ENCODE measurements around the gene SIT1. TPM values are rescaled to one million over a fixed set of nuclear protein-coding genes. Genes with fewer than 3 reads are reported as not detected.
"Not testable (repeated sequence)": the region's sequence is repeated elsewhere in the genome, so short reads cannot be mapped to it uniquely, and the experiment has no call there.

Gene SIT1
- total RNA-seq, 1 donor from 2014 or later, result not detected

DNA sequence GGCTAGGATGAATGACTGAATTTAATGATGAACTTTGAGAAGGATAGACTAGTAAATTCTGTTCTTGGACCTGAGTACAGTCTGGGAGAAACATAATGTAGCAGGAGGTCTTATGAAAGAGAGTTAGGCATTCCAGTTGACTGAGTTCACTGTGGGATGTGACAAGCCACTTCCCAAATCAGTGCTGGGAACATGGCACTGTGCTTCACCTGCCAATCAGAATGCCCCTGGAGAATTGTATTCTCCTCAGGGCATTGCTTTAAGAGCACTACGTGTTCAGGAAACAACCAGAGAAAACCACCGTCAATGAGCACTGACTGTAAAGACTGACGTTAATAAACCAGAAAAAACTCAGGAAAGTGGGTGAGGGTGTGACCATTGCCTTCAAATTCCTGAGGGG lies 8.6 kb upstream of the SIT1 start:
- no peak for DNase-seq

DNA sequence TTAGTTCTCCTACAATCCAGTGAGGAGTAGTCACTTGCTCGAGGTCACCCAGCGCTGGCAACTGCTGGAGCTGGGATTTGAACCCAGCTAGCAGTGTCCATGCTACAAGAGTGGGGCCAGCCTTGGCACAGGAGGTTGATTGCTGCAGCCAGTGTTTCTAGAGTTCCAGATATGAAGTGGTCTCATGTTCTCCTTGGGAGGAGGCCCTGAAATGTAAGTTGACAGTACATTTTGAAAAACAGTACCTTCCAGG lies 8.2 kb upstream of the SIT1 start:
- no peak for DNase-seq

DNA sequence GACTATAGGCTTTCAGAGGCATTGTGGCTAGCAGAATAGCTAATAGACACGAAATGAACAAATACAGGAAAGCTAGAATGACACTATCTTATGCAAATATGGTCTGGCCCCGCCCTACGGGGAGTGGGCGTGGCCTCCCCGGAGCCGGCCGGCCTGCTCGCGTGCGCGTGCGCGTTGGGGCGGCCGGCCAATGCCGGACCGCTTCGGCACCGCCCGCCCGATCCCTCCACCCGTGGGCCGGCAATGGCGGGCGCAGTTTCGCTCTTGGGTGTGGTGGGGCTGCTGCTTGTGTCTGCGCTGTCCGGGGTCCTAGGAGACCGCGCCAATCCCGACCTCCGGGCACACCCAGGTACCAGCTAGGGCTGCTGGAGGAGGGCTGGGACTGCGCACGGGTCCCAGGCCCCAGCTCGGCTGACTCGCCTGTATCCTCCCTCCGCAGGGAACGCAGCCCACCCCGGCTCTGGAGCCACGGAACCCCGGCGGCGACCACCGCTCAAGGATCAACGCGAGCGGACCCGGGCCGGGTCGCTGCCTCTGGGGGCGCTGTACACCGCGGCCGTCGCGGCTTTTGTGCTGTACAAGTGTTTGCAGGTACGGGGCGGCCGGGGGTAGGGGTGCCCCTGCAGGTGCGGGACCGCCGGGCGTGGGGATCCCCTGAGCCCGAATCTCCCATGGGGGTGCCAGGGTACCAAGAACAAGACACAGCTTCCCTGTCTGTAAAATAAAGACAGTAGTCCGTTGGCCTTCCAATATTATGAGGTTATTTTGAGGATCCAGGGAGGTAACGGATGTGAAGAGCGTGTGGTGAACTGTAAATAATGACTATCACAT lies 7.6 kb upstream of the SIT1 start, which contains the start of gene CCDC107:
CCDC107 (plus strand) TSS at position 156 of the 831 bp plus-strand sequence; CDS start at position 244, 88 bp downstream.
- peak; percentile 72 for DNase-seq

DNA sequence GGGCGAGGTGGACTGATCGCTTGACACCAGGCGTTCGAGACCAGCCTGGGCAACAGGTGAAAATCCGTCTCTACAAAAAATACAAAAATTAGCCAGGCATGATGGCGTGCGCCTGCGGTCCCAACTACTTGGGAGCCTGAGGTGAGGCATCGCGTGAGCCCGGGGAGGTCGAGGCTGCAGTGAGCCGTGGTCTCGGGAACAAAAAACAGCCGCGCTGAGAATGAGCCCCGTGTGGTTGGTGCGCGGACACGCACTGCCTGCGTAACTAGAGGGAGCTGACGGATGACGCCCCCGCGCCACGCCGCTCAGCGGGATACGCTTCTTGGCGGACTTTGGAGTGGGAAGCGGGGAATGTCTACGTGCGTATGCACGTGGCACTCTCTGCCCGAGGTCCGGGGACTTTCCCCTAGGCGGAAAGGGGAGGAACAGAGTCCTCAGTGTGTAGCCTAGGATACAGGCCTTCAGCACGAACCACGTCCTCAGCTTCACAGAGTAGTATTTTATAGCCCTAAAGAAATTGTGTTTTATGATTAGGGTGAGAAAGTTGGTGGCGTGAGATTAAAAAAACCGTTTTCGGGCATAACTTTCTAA lies 6.9 kb upstream of the SIT1 start, which contains the start of gene RMRP:
RMRP (minus strand) TSS at position 474 of the 591 bp plus-strand sequence.
- DNase-seq, result peak; percentile 97

DNA sequence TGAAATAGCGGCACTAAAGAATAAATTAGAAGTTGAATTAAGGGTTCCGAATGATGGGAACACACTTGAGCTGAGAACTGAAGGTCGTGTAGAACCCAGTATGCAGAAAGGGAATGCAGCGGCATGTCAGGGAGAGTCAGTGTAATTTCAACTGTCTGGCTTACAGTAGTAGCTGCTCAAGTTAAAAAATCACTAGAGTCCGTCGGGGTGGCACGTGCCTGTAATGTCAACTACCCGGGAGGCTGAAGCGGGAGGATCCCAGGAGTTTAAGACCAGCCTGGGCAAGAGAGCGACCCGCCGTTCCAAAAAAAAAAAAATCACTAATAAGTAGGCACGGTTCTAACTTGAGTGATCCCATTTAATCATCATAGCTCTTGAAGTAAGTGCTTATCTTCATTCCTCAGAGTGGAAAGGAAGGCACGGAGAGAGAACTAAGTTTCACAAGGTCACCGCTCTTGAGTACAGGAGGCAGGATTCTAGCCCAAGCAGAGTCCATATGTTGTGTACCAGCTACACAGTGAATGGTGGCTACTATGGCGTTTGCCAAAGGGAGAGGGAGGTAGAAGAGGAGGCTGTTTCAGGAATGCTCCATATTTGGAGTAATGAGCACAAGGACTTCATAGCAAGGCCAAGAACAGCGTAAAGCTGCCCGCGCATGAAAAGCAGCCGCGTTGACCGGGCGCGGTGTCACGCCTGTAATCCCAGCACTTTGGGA lies 6.3 kb upstream of the SIT1 start:
- no peak for DNase-seq

DNA sequence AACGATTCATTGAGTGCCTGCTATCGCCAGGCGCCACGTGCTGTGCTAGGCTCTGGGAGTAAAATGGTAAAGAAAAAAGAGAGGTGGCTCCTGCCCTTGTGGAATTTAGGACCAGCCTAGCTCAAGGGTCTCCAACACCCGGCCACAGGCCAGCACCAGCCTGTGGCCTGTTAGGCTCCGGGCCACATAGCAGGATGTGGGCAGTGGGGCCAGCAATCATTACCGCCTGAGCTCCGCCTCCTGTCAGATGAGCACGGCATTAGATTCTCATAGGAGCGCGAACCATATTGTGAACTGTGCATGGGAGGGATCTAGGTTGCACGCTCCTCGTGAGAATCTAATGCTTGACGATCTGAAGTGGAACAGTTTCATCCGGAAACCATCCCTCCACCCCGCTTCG lies 5.6 kb upstream of the SIT1 start:
- DNase-seq, result no peak

DNA sequence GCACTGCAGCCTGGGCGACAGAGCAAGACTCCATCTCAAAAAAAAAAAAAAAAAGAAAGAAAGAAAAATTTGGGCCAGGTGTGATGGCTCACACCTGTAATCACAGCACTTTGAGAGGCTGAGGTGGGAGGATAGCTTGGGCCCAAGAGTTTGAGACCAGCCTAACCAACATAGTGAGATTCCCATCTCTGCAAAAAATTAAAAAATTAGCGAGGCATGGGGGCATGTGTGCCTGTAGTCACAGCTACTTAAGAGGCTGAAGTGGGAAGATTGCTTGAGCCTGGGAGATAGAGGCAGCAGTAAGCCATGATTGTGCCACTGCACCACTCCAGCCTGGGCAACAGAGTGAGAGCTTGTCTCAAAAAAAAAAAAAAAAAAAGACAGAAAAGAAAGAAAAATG lies 2.9 kb upstream of the SIT1 start:
- DNase-seq, result no peak

DNA sequence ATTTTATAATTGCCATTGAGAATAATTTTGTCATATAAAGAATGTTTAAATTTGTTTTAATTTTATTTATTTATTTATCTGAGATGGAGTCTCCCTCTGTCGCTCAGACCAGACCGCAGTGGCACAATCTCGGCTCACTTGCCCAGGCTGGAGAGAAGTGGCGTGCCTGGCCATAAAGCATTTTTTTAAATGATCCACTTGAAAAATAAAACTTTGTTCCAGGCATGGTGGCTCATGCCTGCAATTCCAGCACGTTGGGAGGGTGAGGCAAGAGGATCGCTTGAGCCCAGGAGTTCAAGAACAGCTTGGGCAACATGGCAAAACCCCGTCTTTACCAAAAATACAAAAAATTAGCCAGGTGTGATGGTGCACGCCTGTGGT lies 2.1 kb upstream of the SIT1 start:
- DNase-seq, result no peak

DNA sequence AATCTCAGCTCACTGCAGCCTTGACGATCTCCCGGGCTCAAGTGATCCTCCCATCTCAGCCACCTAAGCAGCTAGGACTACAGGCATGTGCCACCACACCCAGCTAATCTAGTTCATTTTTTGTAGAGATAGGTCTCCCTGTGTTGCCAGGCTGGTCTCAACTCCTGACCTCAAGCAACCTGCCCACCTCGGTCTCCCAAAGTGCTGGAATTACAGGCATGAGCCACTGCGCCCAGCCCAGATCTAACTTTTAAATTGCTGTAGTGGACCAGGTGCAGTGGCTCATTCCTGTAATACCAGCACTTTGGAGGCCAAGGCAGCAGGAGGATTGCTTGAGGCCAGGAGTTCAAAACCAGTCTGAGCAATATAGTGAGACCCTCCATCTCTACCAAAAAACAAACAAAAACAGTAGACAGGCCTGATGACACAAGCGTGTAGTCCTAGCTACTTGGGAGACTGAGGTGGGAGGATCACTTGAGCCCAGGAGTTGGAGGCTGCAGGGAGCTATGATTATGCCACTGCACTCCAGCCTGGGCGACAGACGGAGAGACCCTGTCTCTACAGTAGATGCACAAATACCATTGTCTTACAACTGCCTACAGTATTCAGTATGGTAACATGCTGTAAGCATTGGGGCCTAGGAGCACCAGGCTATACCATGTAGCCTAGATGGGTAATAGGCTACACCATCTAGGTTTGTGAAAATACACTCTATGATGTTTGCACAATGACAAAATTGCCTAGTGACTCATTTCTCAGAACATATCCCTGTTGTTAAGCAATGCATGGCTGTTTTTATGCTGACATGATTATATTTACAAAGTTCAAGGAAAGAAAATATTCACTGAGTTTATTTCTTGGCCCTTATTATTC lies 1.5 kb upstream of the SIT1 start:
- no peak for DNase-seq

DNA sequence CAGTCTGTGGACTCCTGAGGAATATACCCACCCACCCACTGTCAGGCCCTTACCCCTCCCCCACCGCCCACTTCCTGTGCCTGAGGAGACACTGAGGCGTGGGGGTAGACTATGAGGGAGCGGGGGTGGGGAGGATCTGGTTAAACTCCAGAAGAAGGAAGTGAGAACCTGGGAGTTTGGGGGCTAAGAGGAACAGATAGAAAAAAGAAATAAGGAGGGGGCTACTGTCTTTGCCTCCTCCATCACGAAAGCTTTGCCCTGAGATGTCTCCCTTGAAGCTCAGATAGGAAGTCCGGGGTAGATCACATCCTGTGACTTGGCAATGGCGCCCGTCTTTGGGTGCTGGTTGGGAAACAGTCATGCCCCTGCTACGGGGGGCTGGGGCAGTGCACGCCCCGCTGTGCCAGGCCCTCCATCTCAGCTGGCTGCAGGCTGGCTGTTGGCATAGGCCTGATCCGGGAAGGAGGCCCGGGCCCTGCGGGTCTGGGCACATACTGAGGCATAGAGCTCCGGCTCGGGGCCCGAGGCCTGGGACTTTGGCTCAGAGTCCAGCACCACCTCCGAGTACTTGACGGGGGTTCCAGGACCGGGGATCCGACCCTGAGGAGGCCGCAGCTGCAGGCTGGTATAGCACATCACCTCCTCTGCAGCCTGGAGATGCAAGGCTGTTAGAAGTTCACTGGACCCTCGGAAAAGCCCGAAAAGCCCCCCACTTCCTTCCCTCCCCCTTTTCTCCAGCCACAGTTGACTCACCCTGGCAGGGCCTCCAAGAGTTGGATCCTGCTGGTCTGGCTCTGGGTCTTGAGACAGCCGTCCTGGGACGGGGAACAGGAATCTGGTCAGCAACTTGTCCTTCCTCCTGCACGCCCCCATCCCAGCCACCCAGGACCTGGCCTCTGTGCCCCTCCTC lies 1.0 kb downstream of the SIT1 start:
- DNase-seq, result no peak

DNA sequence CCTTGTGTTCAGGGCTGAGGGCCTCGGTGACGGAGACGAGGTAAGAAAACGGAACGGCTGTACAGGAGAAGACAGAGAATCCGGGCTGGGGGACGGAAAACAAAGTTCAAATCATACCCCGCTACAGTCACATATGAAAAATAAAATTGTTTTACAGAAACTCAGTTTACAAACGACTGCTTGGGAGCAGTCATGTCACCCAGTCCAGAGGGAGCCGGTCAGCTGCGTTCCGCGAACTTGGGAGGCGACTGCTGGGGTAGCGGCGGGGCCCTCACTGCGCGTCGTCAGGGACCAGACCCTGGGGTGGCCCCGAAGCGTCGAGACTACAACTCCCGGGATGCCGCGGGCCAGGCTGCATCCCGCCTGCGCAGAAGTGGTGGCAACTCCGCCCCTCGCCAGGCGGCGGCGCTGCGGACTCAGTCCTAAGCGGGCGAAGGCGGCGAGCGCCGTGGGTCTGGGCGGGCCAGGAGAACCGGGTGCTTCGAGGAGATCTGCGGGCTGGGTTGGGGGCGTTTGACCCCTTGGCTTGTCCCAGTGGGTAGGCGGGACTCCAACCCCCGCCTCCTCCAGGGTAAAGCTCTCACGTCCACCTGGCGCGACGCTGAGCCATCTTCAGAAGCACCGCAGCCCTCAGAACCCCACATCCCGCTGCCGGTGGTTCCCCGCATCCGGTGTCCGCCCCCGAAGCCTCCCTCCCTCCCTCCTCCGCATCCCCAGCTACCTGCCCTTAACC lies 4.0 kb downstream of the SIT1 start:
- peak; percentile 85 for DNase-seq

DNA sequence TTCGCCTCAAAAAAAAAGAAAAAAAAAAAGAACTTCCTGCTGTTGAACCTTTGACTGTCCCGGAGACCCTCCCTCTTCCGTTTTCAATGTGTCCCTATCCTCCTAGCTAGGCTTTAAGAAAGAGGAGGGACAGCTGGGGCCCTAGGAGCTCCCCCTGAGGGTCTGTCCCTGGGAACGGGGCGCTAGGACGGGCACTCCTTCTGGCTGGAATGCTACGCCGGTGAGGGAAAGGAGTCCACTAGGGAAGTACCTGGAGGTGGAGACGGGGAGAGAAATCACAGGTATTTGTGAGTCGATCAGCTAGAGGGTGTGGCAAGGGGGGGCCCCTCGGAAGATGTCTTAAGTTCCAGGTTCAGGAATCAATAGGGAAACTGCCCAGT lies 4.6 kb downstream of the SIT1 start:
- DNase-seq, result no peak

DNA sequence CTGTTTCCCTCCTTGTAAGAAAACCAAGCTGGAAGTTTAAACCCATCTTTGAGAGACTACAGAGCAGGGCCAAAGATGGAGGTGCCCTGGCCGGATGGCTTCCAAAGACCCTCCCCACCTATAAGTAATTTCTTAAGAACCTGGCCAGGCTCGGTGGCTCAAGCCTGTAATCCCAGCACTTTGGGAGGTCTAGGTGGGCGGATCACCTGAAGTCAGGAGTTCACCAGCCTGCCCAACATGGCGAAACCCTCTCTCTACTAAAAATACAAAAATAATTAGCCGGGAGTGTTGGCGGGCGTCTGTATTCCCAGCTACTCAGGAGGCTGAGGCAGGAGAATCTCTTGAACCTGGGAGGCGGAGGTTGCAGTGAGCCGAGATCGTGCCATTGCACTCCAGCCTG lies 5.0 kb downstream of the SIT1 start:
- DNase-seq, result not testable (repeated sequence)

DNA sequence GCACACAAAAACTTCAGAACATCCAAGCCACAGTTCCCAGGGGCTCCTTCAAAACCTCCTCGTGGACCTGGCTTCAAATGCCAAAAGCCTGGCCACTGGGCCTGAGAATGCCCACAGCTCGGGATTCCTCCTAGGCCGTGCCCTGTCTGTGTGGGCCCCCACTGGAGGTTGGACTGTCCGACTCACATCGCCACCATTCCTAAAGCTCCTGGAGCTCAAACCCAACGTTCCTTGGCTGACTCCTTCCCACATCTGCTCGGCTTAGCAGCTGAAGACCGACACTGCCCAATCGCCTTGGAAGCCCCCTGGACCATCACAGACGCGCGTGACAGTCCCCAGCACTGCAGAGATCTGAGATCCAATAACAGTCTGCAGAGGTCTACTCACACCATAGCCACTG lies 7.7 kb downstream of the SIT1 start:
- no peak for DNase-seq

DNA sequence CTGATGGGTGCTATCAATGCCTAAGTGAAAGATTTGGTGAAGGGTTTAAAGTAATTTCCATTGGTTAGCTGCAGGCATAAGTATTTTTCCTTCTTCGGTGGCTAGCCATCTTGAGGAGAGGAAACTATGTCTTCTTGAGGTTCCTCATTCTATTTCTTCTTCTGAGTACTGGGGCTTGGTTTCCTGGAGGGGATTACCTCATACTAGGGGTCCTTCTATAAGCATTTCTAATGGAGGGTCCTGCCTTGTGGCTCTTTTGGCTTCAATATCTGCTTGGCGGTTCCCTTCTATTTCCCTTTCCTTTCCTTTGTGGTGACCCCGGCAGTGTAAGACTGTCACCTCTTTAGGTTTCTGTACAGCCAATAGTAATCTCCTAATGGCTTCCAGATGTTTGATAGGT lies 9.3 kb downstream of the SIT1 start:
- DNase-seq, result not testable (repeated sequence)

DNA sequence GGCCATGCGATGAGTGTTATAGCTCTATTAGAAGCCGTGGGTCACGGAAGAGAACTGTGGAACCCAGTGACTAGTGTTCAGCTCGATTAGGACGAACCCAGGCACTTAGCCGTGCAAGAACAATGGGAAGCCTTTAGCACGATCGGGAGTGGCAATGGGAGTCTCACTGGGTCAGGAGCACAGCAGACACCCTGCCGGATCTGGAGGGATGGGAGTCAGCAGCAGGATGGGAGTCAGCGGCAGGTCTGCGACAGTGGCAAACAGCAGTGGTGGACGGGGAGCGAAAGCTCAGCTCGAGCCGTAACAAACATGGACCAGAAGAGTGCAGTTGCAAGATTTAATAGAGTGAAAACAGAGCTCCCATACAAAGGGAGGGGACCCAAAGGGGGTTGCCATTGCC lies 10.3 kb downstream of the SIT1 start:
- not testable (repeated sequence) for DNase-seq

DNA sequence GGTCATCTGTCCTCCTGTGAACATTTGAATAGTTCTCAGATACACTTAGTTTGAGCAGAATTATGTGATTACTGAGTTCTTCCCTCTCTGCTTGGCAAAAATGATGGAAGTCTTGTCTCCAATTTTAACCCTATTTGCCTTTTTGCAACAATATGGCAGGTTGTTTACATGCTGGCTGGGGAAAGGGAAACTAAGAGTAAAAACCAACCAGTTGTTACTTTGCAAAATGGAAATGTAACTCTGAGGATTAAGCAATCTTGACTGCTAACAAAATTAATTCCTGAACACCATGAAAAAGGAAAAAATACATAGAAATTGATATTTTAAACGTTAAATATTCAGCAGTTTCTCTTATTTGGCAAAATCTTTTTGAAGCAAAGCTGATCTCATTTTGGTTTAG lies 11.1 kb downstream of the SIT1 start:
- no peak for DNase-seq

DNA sequence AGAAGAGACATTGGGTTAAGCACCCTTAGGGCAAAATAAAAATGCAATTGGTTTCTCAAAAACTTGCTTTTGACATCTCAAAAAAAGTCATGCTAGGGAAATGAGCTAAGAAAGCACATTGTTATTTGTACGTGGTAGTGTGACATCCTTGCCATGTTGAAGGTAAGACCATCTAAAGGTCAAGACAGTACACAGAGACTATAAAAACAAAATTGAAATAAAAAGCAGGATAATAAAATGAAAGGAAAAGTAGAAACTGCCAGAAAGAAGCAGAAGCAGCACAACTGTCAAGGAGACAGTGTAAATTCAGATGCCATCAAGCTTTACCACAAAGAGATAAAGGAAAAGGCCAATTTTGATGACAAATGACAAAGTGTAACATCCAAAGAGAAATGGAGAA lies 11.5 kb downstream of the SIT1 start:
- DNase-seq, result not testable (repeated sequence)

DNA sequence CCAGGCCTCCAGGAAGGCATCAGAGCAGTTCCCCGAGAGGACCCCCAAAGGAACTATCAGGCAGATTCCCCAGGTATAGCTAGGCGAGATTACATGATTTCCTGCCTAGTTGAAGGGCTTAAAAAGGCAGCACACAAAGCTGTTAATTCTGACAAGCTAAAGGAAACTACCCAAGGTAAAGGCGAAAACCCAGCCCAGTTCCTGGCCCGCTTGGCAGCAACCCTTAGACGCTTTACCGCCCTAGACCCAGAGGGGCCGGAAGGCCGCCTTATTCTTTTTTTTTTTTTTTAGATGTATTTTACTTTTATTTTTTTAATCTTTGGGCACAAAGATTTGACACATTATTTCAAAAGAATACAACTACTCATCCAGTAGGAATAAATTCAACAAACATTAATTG lies 12.0 kb downstream of the SIT1 start:
- DNase-seq, result not testable (repeated sequence)

DNA sequence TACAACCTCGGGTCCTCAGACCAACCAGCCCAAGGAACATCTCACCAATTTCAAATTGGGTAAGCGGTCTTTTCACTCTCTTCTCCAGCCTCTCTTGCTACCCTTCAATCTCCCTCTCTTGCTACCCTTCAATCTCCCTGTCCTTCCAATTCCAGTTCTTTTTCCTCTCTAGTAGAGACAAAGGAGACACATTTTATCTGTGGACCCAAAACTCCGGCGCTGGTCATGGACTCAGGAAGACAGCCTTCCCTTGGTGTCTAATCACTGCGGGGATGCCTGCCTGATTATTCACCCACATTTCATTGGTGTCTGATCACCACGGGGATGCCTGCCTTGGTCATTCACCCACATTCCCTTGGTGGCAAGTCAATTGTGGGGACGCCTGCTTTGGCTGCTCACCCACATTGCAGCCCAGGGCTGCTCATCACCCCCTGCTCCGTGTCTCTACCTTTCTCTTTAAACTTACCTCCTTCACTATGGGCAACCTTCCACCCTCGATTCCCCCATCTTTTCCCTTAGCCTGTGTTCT lies 13.2 kb downstream of the SIT1 start:
- not testable (repeated sequence) for DNase-seq

DNA sequence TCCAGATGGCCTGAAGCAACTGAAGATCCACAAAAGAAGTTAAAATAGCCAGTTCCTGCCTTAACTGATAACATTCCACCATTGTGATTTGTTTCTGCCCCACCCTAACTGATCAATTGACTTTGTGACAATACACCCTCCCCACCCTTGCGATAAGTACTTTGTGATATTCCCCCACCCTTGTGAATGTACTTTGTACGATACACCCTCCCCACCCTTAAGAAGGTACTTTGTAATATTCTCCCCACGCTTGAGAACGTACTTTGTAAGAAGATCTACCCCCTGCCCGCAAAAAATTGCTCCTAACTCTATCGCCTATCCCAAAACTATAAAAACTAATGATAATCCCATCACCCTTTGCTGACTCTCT lies 13.9 kb downstream of the SIT1 start:
- not testable (repeated sequence) for DNase-seq
